Right ventricle myocardium superior (tissue), 1 donor: ENCODE data around the gene ACTMAP. TPM values are rescaled to one million over a fixed set of nuclear protein-coding genes. Genes with fewer than 3 reads are reported as not detected.
"Not testable (repeated sequence)": the region's sequence is repeated elsewhere in the genome, so short reads cannot be mapped to it uniquely, and the experiment has no call there.

Source experiments
- ATAC-seq: fragments of 200-7000 bp; cut with Tn5 transposase; one replicate; pipeline ENCODE4 v1.9.1; 2020; ENCODE audit warnings: mild to moderate bottlenecking; ENCODE audit not compliant: poor library complexity
- DNase-seq: peaks from one replicate; pipeline ENCODE4 v3.0.0-alpha.2; 2020
- intact Hi-C: fragments of 100-400 bp; cut with DNase I; formaldehyde crosslinking; loops from one replicate; pipeline ENCODE4 v1.11.2; 2022
- total RNA-seq: library from RNA; stranded (reverse); fragmentation: NEBNext Ultra II Directional; extraction: Animal tissue kit (Norgen Biotek cat#: 25700); gene quantifications from one replicate; pipeline ENCODE4 v1.2.1, GENCODE V29; 2021
- donor health status: DM: no; HTN: yes; CAD: no; lungs with severe emphysema.

The ACTMAP gene
- total RNA-seq, 1 donor from 2014 or later = 5.2 TPM

DNA sequence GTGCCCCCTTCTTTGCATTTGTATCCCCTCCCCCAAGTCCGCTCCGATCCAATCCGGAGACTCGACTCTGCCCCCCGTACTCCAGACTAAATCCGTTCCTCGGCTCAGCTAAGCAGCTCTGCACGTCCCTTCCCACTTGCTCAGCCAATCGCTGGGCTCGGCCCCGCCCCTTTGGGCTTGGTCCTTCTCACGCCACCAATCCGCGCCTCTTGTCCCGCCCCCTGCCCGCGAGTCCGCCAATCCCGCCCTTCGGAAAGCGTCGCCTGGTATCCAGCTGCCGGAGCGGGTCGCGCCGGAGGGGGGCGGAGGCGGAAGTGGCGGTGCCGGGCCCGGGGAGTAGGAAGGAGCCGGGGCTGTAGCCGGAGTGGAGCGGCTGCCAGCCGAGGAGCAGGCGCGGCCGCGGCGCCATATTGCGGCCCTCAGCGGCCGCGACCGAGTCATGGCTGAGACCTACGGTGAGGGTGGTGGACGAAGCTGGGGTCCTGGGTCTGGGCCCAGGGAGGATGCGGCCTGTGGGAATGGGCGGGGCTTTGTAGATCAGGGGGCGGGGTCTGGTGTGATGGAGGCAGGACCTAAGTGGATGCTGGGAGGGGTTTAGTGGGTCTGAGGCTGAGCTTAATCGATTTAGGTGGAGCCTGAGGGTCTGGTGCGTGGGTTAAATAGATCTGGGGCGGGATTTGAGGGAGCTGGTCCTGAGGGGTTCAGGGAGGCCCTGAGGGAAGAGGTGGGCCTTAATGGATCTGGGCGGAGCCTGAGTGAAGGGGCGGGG lies 27.8 kb upstream of the ACTMAP start, which contains the start of gene RAB4B:
Gene RAB4B (plus strand): TSS at position 311 of the 769 bp plus-strand sequence. CDS start 129 bp downstream, at position 440.
- DNase-seq = peak; percentile 100
- ATAC-seq = peak; percentile 96
- intact Hi-C loops = loop anchor here (1.0 kb wide), 1 partner anchor 20 kb away; no protein-coding TSS in a partner anchor

GRCh38 chr19:40777645-40777936 lies 27.3 kb upstream of the ACTMAP start:
- DNase-seq (no peak), ATAC-seq (no peak)
- intact Hi-C loops = no loop called here

DNA sequence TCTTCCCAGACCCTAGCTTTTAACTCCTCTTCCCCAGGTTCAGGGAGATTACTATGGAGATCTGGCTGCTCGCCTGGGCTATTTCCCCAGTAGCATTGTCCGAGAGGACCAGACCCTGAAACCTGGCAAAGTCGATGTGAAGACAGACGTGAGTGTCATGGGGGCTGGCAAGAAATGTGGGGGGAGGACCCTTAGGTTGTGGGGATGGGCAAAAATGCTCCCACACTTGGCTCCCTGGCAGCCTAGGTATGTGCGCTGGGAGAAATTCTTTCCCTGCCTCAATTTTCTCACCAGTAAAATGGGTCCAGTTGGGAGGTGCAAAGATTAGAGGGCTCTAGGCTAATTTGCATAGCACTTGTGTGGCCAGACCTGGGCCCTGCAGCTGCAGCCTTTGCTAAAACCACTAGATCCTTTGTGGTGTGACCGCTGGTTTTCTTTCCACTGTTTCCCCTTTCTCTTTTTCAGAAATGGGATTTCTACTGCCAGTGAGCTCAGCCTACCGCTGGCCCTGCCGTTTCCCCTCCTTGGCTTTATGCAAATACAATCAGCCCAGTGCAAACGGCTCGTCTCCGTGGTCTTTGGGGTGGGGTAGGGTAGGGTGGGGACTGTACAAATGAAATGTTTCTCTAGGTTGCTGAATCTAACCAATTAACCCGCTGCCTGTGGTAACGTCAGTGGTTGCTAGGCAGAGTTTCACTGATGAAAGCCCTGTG lies 26.8 kb upstream of the ACTMAP start:
- ATAC-seq = peak; percentile 89
- peak; percentile 87 for DNase-seq
- intact Hi-C loops = no loop called here

GRCh38 chr19:40776364-40776763 lies 26.1 kb upstream of the ACTMAP start:
- intact Hi-C loops = no loop called here
- DNase-seq = no peak
- ATAC-seq = no peak

- no peak for ATAC-seq
- intact Hi-C loops = no loop called here
- no peak for DNase-seq
Observed at GRCh38 chr19:40775632-40776022, 25.4 kb upstream of the ACTMAP start.

- ATAC-seq = no peak
- intact Hi-C loops = no loop called here
- DNase-seq = no peak
Observed at GRCh38 chr19:40774916-40775631, 24.8 kb upstream of the ACTMAP start, which contains the start of gene MIA. Gene MIA, plus strand, starts transcription at chr19:40775521. Its CDS starts 22 bp downstream, at chr19:40775543.

DNA sequence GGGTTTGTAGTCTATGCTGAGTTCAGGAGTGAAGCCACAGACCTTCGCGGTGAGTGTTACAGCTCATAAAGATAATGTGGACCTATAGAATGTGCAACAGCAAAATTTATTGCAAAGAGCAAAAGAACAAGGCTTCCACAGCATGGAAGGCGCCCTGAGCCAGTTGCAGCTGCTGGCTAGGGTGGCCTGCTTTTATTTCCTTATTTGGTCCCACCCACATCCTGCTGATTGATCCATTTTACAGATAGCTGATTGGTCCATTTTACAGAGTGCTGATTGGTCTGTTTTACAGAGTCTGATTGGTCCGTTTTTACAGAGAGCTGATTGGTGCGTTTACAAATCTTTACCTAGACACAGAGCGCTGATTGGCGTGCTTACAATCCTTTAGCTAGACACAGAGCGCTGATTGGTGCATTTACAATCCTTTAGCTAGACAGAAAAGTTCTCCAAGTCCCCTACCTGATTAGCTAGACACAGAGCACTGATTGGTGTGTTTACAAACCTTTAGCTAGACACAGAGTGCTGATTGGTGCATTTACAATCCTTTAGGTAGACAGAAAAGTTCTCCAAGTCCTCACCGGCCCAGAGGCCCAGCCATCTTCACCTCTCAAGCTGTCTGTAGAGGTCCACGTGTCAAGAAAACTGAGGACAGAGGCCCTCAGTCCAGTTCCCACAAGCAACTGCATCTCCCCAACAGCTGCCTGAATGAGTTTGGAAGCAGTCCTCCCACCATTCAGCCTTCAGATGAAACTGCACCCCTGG lies 21.0 kb upstream of the ACTMAP start:
- intact Hi-C loops, ATAC-seq, DNase-seq: not testable (repeated sequence)

DNA sequence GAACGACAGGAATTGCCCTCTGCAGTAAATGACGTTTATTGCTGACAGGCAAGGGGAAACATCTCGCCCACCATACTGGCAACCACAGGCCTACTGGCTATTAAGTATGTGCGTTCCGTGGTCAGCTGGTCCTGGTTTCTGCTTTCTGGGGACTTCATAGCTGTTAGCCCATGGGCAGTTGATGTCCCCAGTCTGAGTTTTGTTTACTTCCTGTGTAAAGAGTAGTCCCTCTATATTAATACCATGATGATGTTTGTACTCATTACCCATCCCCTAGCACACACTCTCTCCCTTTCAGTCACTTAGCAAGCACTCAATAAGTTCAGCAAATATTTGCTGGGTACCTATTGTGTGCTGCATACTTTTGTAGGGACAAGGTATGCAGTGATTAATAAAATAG lies 18.6 kb upstream of the ACTMAP start:
- DNase-seq = no peak
- no peak for ATAC-seq
- intact Hi-C loops = no loop called here

GRCh38 chr19:40766385-40766784 lies 16.1 kb upstream of the ACTMAP start:
- intact Hi-C loops, ATAC-seq, DNase-seq: not testable (repeated sequence)

DNA sequence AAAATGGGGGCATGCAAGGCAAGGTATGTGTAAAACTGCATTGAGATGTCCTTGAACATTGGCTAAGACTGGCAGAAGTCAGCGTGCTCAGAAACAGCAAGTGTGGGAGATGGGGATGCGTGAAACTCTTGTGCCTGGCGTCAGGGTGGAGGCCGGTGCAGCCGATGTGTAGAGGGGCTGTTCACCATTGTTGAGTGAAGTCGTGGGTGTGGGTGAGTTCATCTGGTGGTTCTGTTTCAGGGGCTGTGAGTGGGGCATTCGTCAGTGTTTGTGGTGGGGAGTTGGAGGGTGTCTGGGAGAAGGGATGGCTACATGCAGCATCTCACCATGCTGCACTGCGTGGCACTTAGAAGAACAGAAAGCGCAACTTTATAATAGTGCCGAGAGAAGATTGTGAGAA lies 13.7 kb upstream of the ACTMAP start:
- intact Hi-C loops = no loop called here
- no peak for DNase-seq
- ATAC-seq = no peak

- intact Hi-C loops = no loop called here
- ATAC-seq (no peak), DNase-seq (no peak)
Observed at GRCh38 chr19:40763526-40763925, 13.2 kb upstream of the ACTMAP start.

DNA sequence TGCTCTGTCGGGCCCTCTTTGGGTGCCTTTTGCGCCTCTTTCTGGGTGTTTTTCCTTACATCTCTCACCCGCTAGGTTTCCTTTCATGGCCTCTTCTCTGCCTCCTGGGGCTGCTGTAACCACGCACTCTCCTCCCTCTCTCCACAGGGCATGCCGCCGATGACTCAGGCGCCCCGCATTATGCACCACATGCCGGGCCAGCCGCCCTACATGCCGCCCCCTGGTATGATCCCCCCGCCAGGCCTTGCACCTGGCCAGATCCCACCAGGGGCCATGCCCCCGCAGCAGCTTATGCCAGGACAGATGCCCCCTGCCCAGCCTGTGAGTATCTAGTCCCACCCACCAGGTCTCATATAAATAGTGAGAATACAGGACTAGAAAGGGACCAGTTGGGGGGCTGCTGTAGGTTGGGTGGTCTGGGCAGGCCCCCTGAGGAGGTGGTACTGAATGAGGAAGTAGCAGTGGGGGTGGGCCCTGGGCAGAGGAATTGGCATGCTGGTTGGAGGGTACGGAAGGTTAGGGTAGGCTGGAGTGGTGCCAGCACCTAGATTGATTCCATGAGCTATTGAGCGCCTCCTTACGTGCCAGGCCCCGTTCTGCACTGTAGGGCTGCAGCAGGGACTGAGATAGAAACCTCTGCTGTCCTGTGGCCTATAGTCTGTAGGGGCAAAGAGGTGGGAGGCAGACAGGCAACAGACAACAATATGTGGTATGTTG lies 12.6 kb upstream of the ACTMAP start:
- intact Hi-C loops = no loop called here
- ATAC-seq (no peak), DNase-seq (no peak)

- ATAC-seq (no peak), DNase-seq (no peak)
Observed at GRCh38 chr19:40759352-40759751, 9.1 kb upstream of the ACTMAP start.

GRCh38 chr19:40758491-40758890 lies 8.2 kb upstream of the ACTMAP start:
- ATAC-seq (no peak), DNase-seq (no peak)
- intact Hi-C loops = no loop called here

More at GRCh38 chr19:40759352-40759751, 9.1 kb upstream of the ACTMAP start:
- intact Hi-C loops = no loop called here

- DNase-seq (no peak), ATAC-seq (no peak)
- intact Hi-C loops = no loop called here
Observed at GRCh38 chr19:40756502-40757110, 6.3 kb upstream of the ACTMAP start.

GRCh38 chr19:40755791-40756190 lies 5.5 kb upstream of the ACTMAP start:
- no peak for DNase-seq
- no peak for ATAC-seq

DNA sequence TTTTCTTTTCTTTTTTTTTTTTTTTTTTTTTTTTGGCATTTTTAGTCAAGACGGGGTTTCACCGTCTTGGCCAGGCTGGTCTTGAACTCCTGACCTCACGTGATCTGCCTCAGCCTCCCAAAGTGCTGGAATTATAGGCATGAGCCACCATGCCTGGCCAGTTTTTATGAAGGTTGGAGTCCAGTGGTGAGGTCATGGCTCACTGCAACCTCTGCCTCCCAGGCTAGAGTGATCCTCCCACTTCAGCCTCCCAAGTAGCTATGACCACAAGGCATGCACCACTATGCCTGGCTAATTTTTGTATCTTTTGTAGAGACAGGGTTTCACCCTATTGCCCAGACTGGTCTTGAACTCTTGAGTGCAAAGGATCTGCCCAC lies 5.0 kb upstream of the ACTMAP start:
- ATAC-seq (no peak), DNase-seq (no peak)
- intact Hi-C loops = no loop called here

More at GRCh38 chr19:40755791-40756190, 5.5 kb upstream of the ACTMAP start:
- intact Hi-C loops = no loop called here
